ENCODE results near the gene AGPAT3. TPM values are rescaled to one million over a fixed set of nuclear protein-coding genes. Genes with fewer than 3 reads are reported as not detected.

The AGPAT3 gene
- total RNA-seq, 2 donors from 2014 or later, result 44.8 to 100.0 TPM

- Mint-ChIP-seq H3K27ac (no peak overlapping the region), H3K27me3 (no peaks in the 10 kb centered on the region), H3K9me3 (no peaks in the 10 kb centered on the region), H3K4me3 (no peak overlapping the region), H3K36me3 (ENCODE audit: low read depth) (no peaks in the 10 kb centered on the region), H3K4me1 (no peaks in the 10 kb centered on the region)
- no peak for ATAC-seq (replicated peaks)
Measured at GRCh38 chr21:43848771-43849170, 16.3 kb upstream of the AGPAT3 start.

GRCh38 chr21:43849532-43850299, 15.3 kb upstream of the AGPAT3 start:
- ATAC-seq (replicated peaks), result no peak
- no peaks in the 10 kb centered on the region for H3K36me3 Mint-ChIP-seq (ENCODE audit: low read depth)
- no peak overlapping the region for H3K27ac Mint-ChIP-seq
- H3K4me1 Mint-ChIP-seq, result peaks cover 1% of the 10 kb centered on the region
- no peak overlapping the region for H3K4me3 Mint-ChIP-seq
- H3K27me3 Mint-ChIP-seq, result peaks cover under 1% of the 10 kb centered on the region
- no peaks in the 10 kb centered on the region for H3K9me3 Mint-ChIP-seq

GRCh38 chr21:43850728-43851295, 14.2 kb upstream of the AGPAT3 start:
- Mint-ChIP-seq H3K9me3 (no peaks in the 10 kb centered on the region), H3K36me3 (ENCODE audit: low read depth) (no peaks in the 10 kb centered on the region), H3K27ac (no peak overlapping the region), H3K4me1 (peaks cover 5% of the 10 kb centered on the region), H3K27me3 (peaks cover 4% of the 10 kb centered on the region), H3K4me3 (no peak overlapping the region)
- peak; percentile 28 for ATAC-seq (replicated peaks)

- Mint-ChIP-seq H3K36me3 (ENCODE audit: low read depth) (no peaks in the 10 kb centered on the region), H3K4me1 (peaks cover 5% of the 10 kb centered on the region)
Measured at GRCh38 chr21:43851593-43851992, 13.4 kb upstream of the AGPAT3 start.

GRCh38 chr21:43853851-43854772, 10.9 kb upstream of the AGPAT3 start:
- Mint-ChIP-seq H3K27ac (no peak overlapping the region), H3K4me1 (peaks cover 5% of the 10 kb centered on the region), H3K9me3 (no peaks in the 10 kb centered on the region), H3K27me3 (peaks cover 4% of the 10 kb centered on the region), H3K36me3 (ENCODE audit: low read depth) (no peaks in the 10 kb centered on the region), H3K4me3 (peak overlapping the region; percentile 45)
- ATAC-seq (replicated peaks), result no peak

More at GRCh38 chr21:43851593-43851992, 13.4 kb upstream of the AGPAT3 start:
- H3K27me3 Mint-ChIP-seq, result peaks cover 4% of the 10 kb centered on the region
- no peak overlapping the region for H3K4me3 Mint-ChIP-seq
- no peak overlapping the region for H3K27ac Mint-ChIP-seq
- ATAC-seq (replicated peaks), result no peak
- H3K9me3 Mint-ChIP-seq, result no peaks in the 10 kb centered on the region

- no peaks in the 10 kb centered on the region for H3K9me3 Mint-ChIP-seq
- ATAC-seq (replicated peaks), result peak; percentile 94
- peaks cover 4% of the 10 kb centered on the region for H3K27me3 Mint-ChIP-seq
- no peak overlapping the region for H3K27ac Mint-ChIP-seq
- peaks cover 5% of the 10 kb centered on the region for H3K4me1 Mint-ChIP-seq
- H3K36me3 Mint-ChIP-seq (ENCODE audit: low read depth), result no peaks in the 10 kb centered on the region
- peak overlapping the region; percentile 45 for H3K4me3 Mint-ChIP-seq
Measured at GRCh38 chr21:43854773-43855633, 10.0 kb upstream of the AGPAT3 start.

GRCh38 chr21:43855955-43856354, 9.1 kb upstream of the AGPAT3 start:
- H3K27ac Mint-ChIP-seq, result no peak overlapping the region
- peaks cover 4% of the 10 kb centered on the region for H3K27me3 Mint-ChIP-seq
- no peaks in the 10 kb centered on the region for H3K9me3 Mint-ChIP-seq

GRCh38 chr21:43858806-43859648, 6.0 kb upstream of the AGPAT3 start:
- no peak for ATAC-seq (replicated peaks)
- Mint-ChIP-seq H3K36me3 (ENCODE audit: low read depth) (no peaks in the 10 kb centered on the region), H3K4me1 (peaks cover 5% of the 10 kb centered on the region), H3K4me3 (no peak overlapping the region), H3K27ac (no peak overlapping the region), H3K9me3 (no peaks in the 10 kb centered on the region), H3K27me3 (peaks cover 4% of the 10 kb centered on the region)

More at GRCh38 chr21:43855955-43856354, 9.1 kb upstream of the AGPAT3 start:
- no peak for ATAC-seq (replicated peaks)
- peaks cover 5% of the 10 kb centered on the region for H3K4me1 Mint-ChIP-seq
- no peaks in the 10 kb centered on the region for H3K36me3 Mint-ChIP-seq (ENCODE audit: low read depth)
- H3K4me3 Mint-ChIP-seq, result no peak overlapping the region

GRCh38 chr21:43859747-43860214, 5.2 kb upstream of the AGPAT3 start:
- H3K27ac Mint-ChIP-seq, result no peak overlapping the region

GRCh38 chr21:43861706-43862105, 3.3 kb upstream of the AGPAT3 start:
- H3K4me1 Mint-ChIP-seq, result peaks cover 3% of the 10 kb centered on the region
- no peaks in the 10 kb centered on the region for H3K9me3 Mint-ChIP-seq

More at GRCh38 chr21:43859747-43860214, 5.2 kb upstream of the AGPAT3 start:
- Mint-ChIP-seq H3K4me3 (no peak overlapping the region), H3K36me3 (ENCODE audit: low read depth) (no peaks in the 10 kb centered on the region), H3K27me3 (peaks cover 3% of the 10 kb centered on the region), H3K4me1 (peaks cover 3% of the 10 kb centered on the region), H3K9me3 (no peaks in the 10 kb centered on the region)
- no peak for ATAC-seq (replicated peaks)

GRCh38 chr21:43864313-43864961, 586 bp upstream of the AGPAT3 start:
- H3K27me3 Mint-ChIP-seq, result no peaks in the 10 kb centered on the region
- H3K27ac Mint-ChIP-seq, result no peak overlapping the region
- peaks cover 30% of the 10 kb centered on the region for H3K36me3 Mint-ChIP-seq (ENCODE audit: low read depth)
- peak; percentile 13 for ATAC-seq (replicated peaks)
- H3K4me1 Mint-ChIP-seq, result peaks cover 30% of the 10 kb centered on the region
- peak overlapping the region; percentile 62 for H3K4me3 Mint-ChIP-seq
- H3K9me3 Mint-ChIP-seq, result no peaks in the 10 kb centered on the region

More at GRCh38 chr21:43861706-43862105, 3.3 kb upstream of the AGPAT3 start:
- H3K36me3 Mint-ChIP-seq (ENCODE audit: low read depth), result peaks cover 4% of the 10 kb centered on the region
- no peak overlapping the region for H3K4me3 Mint-ChIP-seq
- H3K27ac Mint-ChIP-seq, result no peak overlapping the region
- no peak for ATAC-seq (replicated peaks)
- no peaks in the 10 kb centered on the region for H3K27me3 Mint-ChIP-seq

GRCh38 chr21:43865540-43866259, 677 bp downstream of the AGPAT3 start:
- Mint-ChIP-seq H3K9me3 (no peaks in the 10 kb centered on the region), H3K4me3 (peak overlapping the region; percentile 93), H3K27ac (peak overlapping the region; percentile 94), H3K4me1 (peaks cover 31% of the 10 kb centered on the region), H3K27me3 (no peaks in the 10 kb centered on the region), H3K36me3 (ENCODE audit: low read depth) (peaks cover 38% of the 10 kb centered on the region)
- ATAC-seq (replicated peaks), result peak; percentile 38
